ENCODE data around the gene PPP2R5C.

DNA sequence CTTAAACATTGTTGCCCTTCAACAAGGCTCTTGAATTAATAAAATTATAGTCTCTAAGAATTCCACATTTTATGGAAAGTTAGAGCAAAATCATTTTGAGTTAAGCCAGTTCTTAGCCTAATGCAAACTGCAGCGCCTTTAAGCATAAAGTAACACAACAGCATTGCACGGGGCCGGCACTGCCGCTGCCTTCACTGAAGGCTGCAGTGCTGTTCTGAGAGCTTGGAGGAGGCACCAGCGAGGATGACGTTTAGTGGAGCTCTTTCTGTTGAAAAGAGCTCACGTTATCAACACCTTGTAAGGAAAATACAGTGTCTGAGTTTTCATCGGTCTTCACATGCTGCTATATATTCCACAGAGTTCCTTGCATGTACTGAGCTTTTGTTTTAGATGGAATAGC lies 164.6 kb downstream of the PPP2R5C start:
- TF ChIP-seq ATF1 (CRISPR knock-in tag; IDR thresholded peaks at IDR 0.05), result no peak
- TF ChIP-seq, protein P1, sequence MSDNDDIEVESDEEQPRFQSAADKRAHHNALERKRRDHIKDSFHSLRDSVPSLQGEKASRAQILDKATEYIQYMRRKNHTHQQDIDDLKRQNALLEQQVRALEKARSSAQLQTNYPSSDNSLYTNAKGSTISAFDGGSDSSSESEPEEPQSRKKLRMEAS (CRISPR knock-in tag; IDR thresholded peaks at IDR 0.05), result no peak

All from WTC11 (cell line).